ENCODE results near the gene ALG14.
"Not testable (repeated sequence)": the region's sequence is repeated elsewhere in the genome, so short reads cannot be mapped to it uniquely, and the experiment has no call there.

ALG14 gene

GRCh38 chr1:95108792-95109191 lies 36.0 kb upstream of the ALG14 start:
- Histone ChIP-seq H3K9ac (ENCODE audit: low read length in 2 of 2) (no peak overlapping the region), H3K4me1 (ENCODE audit: control insufficient read depth, insufficient read depth, low read length) (peaks cover 3% of the 10 kb centered on the region), H3K27ac (ENCODE audit: low read length) (no peak overlapping the region), H3K4me3 (ENCODE audit: low read length in 2 of 2) (no peak overlapping the region), H3K36me3 (ENCODE audit: control insufficient read depth in 2 of 2, insufficient read depth in 2 of 2, low read length in 2 of 2) (no peaks in the 10 kb centered on the region), H3K9me3 (ENCODE audit: control insufficient read depth in 2 of 2, low read length in 2 of 2) (no peaks in the 10 kb centered on the region), H3K27me3 (ENCODE audit: control insufficient read depth in 1 of 2, insufficient read depth in 2 of 2, low read length in 2 of 2) (no peaks in the 10 kb centered on the region)

- no peak overlapping the region for H3K9ac ChIP-seq (ENCODE audit: low read length in 2 of 2)
- H3K4me3 ChIP-seq (ENCODE audit: low read length in 2 of 2): no peak overlapping the region
- H3K36me3 ChIP-seq (ENCODE audit: control insufficient read depth in 2 of 2, insufficient read depth in 2 of 2, low read length in 2 of 2): no peaks in the 10 kb centered on the region
- H3K27me3 ChIP-seq (ENCODE audit: control insufficient read depth in 1 of 2, insufficient read depth in 2 of 2, low read length in 2 of 2): no peaks in the 10 kb centered on the region
- no peaks in the 10 kb centered on the region for H3K4me1 ChIP-seq (ENCODE audit: control insufficient read depth, insufficient read depth, low read length)
- no peak overlapping the region for H3K27ac ChIP-seq (ENCODE audit: low read length)
- H3K9me3 ChIP-seq (ENCODE audit: control insufficient read depth in 2 of 2, low read length in 2 of 2): no peaks in the 10 kb centered on the region
Measured at GRCh38 chr1:95098196-95098595, 25.4 kb upstream of the ALG14 start.

- Histone ChIP-seq H3K9me3 (ENCODE audit: control insufficient read depth in 2 of 2, low read length in 2 of 2) (no peaks in the 10 kb centered on the region), H3K4me1 (ENCODE audit: control insufficient read depth, insufficient read depth, low read length) (no peaks in the 10 kb centered on the region)
Measured at GRCh38 chr1:95097426-95097825, 24.7 kb upstream of the ALG14 start.

GRCh38 chr1:95096218-95096841 lies 23.6 kb upstream of the ALG14 start:
- Histone ChIP-seq H3K9me3 (ENCODE audit: control insufficient read depth in 2 of 2, low read length in 2 of 2) (no peaks in the 10 kb centered on the region), H3K27me3 (ENCODE audit: control insufficient read depth in 1 of 2, insufficient read depth in 2 of 2, low read length in 2 of 2) (no peaks in the 10 kb centered on the region), H3K27ac (ENCODE audit: low read length) (no peak overlapping the region), H3K4me1 (ENCODE audit: control insufficient read depth, insufficient read depth, low read length) (no peaks in the 10 kb centered on the region), H3K36me3 (ENCODE audit: control insufficient read depth in 2 of 2, insufficient read depth in 2 of 2, low read length in 2 of 2) (no peaks in the 10 kb centered on the region), H3K9ac (ENCODE audit: low read length in 2 of 2) (no peak overlapping the region), H3K4me3 (ENCODE audit: low read length in 2 of 2) (no peak overlapping the region)

More at GRCh38 chr1:95097426-95097825, 24.7 kb upstream of the ALG14 start:
- H3K4me3 ChIP-seq (ENCODE audit: low read length in 2 of 2): no peak overlapping the region
- H3K27me3 ChIP-seq (ENCODE audit: control insufficient read depth in 1 of 2, insufficient read depth in 2 of 2, low read length in 2 of 2): no peaks in the 10 kb centered on the region
- no peak overlapping the region for H3K9ac ChIP-seq (ENCODE audit: low read length in 2 of 2)
- no peak overlapping the region for H3K27ac ChIP-seq (ENCODE audit: low read length)
- no peaks in the 10 kb centered on the region for H3K36me3 ChIP-seq (ENCODE audit: control insufficient read depth in 2 of 2, insufficient read depth in 2 of 2, low read length in 2 of 2)

GRCh38 chr1:95095833-95096217 lies 23.1 kb upstream of the ALG14 start:
- H3K4me1 ChIP-seq (ENCODE audit: control insufficient read depth, insufficient read depth, low read length): no peaks in the 10 kb centered on the region
- H3K9me3 ChIP-seq (ENCODE audit: control insufficient read depth in 2 of 2, low read length in 2 of 2): no peaks in the 10 kb centered on the region
- no peak overlapping the region for H3K27ac ChIP-seq (ENCODE audit: low read length)
- H3K9ac ChIP-seq (ENCODE audit: low read length in 2 of 2): no peak overlapping the region
- H3K4me3 ChIP-seq (ENCODE audit: low read length in 2 of 2): no peak overlapping the region
- H3K36me3 ChIP-seq (ENCODE audit: control insufficient read depth in 2 of 2, insufficient read depth in 2 of 2, low read length in 2 of 2): no peaks in the 10 kb centered on the region
- H3K27me3 ChIP-seq (ENCODE audit: control insufficient read depth in 1 of 2, insufficient read depth in 2 of 2, low read length in 2 of 2): no peaks in the 10 kb centered on the region

- Histone ChIP-seq H3K4me1 (ENCODE audit: control insufficient read depth, insufficient read depth, low read length) (no peaks in the 10 kb centered on the region), H3K9me3 (ENCODE audit: control insufficient read depth in 2 of 2, low read length in 2 of 2) (no peaks in the 10 kb centered on the region), H3K27ac (ENCODE audit: low read length) (no peak overlapping the region), H3K27me3 (ENCODE audit: control insufficient read depth in 1 of 2, insufficient read depth in 2 of 2, low read length in 2 of 2) (no peaks in the 10 kb centered on the region), H3K36me3 (ENCODE audit: control insufficient read depth in 2 of 2, insufficient read depth in 2 of 2, low read length in 2 of 2) (no peaks in the 10 kb centered on the region), H3K4me3 (ENCODE audit: low read length in 2 of 2) (no peak overlapping the region), H3K9ac (ENCODE audit: low read length in 2 of 2) (no peak overlapping the region)
Measured at GRCh38 chr1:95094923-95095322, 22.2 kb upstream of the ALG14 start.

- Histone ChIP-seq H3K4me1 (ENCODE audit: control insufficient read depth, insufficient read depth, low read length) (no peaks in the 10 kb centered on the region), H3K36me3 (ENCODE audit: control insufficient read depth in 2 of 2, insufficient read depth in 2 of 2, low read length in 2 of 2) (no peaks in the 10 kb centered on the region), H3K4me3 (ENCODE audit: low read length in 2 of 2) (no peak overlapping the region), H3K27ac (ENCODE audit: low read length) (no peak overlapping the region), H3K9ac (ENCODE audit: low read length in 2 of 2) (no peak overlapping the region), H3K9me3 (ENCODE audit: control insufficient read depth in 2 of 2, low read length in 2 of 2) (no peaks in the 10 kb centered on the region), H3K27me3 (ENCODE audit: control insufficient read depth in 1 of 2, insufficient read depth in 2 of 2, low read length in 2 of 2) (no peaks in the 10 kb centered on the region)
Measured at GRCh38 chr1:95093296-95093695, 20.5 kb upstream of the ALG14 start.

- H3K9ac ChIP-seq (ENCODE audit: low read length in 2 of 2); H3K27ac ChIP-seq (ENCODE audit: low read length); H3K36me3 ChIP-seq (ENCODE audit: control insufficient read depth in 2 of 2, insufficient read depth in 2 of 2, low read length in 2 of 2); H3K27me3 ChIP-seq (ENCODE audit: control insufficient read depth in 1 of 2, insufficient read depth in 2 of 2, low read length in 2 of 2); H3K4me3 ChIP-seq (ENCODE audit: low read length in 2 of 2); H3K9me3 ChIP-seq (ENCODE audit: control insufficient read depth in 2 of 2, low read length in 2 of 2); H3K4me1 ChIP-seq (ENCODE audit: control insufficient read depth, insufficient read depth, low read length): not testable (repeated sequence)
Measured at GRCh38 chr1:95092891-95093290, 20.1 kb upstream of the ALG14 start.

- H3K9ac ChIP-seq (ENCODE audit: low read length in 2 of 2); H3K27ac ChIP-seq (ENCODE audit: low read length); H3K27me3 ChIP-seq (ENCODE audit: control insufficient read depth in 1 of 2, insufficient read depth in 2 of 2, low read length in 2 of 2); H3K4me3 ChIP-seq (ENCODE audit: low read length in 2 of 2); H3K9me3 ChIP-seq (ENCODE audit: control insufficient read depth in 2 of 2, low read length in 2 of 2); H3K36me3 ChIP-seq (ENCODE audit: control insufficient read depth in 2 of 2, insufficient read depth in 2 of 2, low read length in 2 of 2); H3K4me1 ChIP-seq (ENCODE audit: control insufficient read depth, insufficient read depth, low read length): not testable (repeated sequence)
Measured at GRCh38 chr1:95091290-95091689, 18.5 kb upstream of the ALG14 start.

DNA sequence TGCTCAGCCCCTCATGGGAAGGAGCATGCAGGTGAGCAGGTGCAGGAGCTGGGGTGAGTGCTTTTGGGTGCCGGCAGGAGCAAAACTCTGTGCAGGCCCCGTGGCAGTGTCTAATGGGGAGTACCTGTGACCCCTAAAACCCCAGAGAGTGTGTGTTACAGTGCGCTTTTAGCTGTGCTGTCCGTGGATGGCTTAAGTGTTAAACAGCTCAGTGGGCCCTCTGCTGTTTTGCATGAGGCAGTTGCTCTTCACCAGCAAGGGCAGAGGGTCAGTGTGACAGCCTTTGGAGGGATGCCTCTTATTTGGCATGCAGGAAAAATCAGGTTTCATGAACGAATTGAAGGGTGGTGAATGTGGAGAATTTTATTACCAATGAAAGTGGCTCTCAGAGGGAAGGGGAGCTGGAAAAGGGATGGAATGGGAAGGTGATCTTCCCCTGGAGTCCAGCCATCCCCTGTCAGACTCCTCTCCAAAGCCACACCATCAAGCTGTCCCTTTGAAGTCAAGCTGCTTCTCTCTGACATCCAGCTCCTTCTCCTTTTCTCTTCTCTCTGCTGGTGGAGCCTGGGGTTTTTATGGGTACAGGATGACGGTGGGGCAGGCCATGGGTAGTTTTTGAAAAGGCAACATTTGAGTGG lies 17.0 kb upstream of the ALG14 start:
- Histone ChIP-seq H3K4me3 (ENCODE audit: low read length in 2 of 2) (no peak overlapping the region), H3K27ac (ENCODE audit: low read length) (no peak overlapping the region), H3K27me3 (ENCODE audit: control insufficient read depth in 1 of 2, insufficient read depth in 2 of 2, low read length in 2 of 2) (no peaks in the 10 kb centered on the region), H3K36me3 (ENCODE audit: control insufficient read depth in 2 of 2, insufficient read depth in 2 of 2, low read length in 2 of 2) (no peaks in the 10 kb centered on the region), H3K9me3 (ENCODE audit: control insufficient read depth in 2 of 2, low read length in 2 of 2) (no peaks in the 10 kb centered on the region), H3K9ac (ENCODE audit: low read length in 2 of 2) (no peak overlapping the region), H3K4me1 (ENCODE audit: control insufficient read depth, insufficient read depth, low read length) (peaks cover 3% of the 10 kb centered on the region)

DNA sequence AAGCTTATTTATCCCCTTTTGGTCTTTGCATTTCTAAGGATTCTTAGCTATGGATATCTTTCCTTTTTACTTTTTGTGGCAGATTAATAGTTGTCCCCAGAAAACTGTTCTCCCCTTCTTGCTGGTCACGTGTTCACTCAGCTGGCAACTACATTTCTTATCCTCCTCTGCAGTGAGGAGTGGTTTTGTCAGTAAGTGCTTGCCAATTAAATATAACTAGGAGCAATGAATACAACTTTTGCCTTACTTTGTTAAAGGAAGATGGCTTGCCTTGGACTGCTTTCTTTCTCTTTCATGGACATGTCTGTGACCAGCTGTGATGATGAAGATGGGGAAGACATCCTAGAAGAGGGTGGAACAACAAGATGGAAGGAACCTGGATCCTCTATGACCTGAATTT lies 15.6 kb upstream of the ALG14 start:
- H3K9ac ChIP-seq (ENCODE audit: low read length in 2 of 2): no peak overlapping the region
- H3K27ac ChIP-seq (ENCODE audit: low read length): no peak overlapping the region

More for the DNA sequence above, 15.6 kb upstream of the ALG14 start:
- H3K4me3 ChIP-seq (ENCODE audit: low read length in 2 of 2): no peak overlapping the region
- peaks cover 3% of the 10 kb centered on the region for H3K4me1 ChIP-seq (ENCODE audit: control insufficient read depth, insufficient read depth, low read length)
- H3K36me3 ChIP-seq (ENCODE audit: control insufficient read depth in 2 of 2, insufficient read depth in 2 of 2, low read length in 2 of 2): no peaks in the 10 kb centered on the region
- no peaks in the 10 kb centered on the region for H3K27me3 ChIP-seq (ENCODE audit: control insufficient read depth in 1 of 2, insufficient read depth in 2 of 2, low read length in 2 of 2)
- H3K9me3 ChIP-seq (ENCODE audit: control insufficient read depth in 2 of 2, low read length in 2 of 2): no peaks in the 10 kb centered on the region

Measured in stomach smooth muscle (tissue), 2 donors.